K562 (cell line): ENCODE data around the gene LRRC9. TPM values are rescaled to one million over a fixed set of nuclear protein-coding genes. Genes with fewer than 3 reads are reported as not detected.

ENCODE experiments used
- ATAC-seq: fragments of 200-7000 bp; cut with Tn5 transposase; 3 replicates; pipeline ENCODE4 v1.9.1; 2020; ENCODE audit warnings: moderate library complexity
- BruUV-seq: library from RNA; stranded (reverse); fragments of 400-500 nt; replicated peaks from 2 replicates; lab custom pipeline; 2021; lab: Mats Ljungman, UMichigan
- CTCF ChIA-PET: fragments of 300-600 bp; formaldehyde crosslinking; extraction: SDS; loops from one replicate; lab custom pipeline; 2021; ENCODE audit warnings: low intra/inter-chr PET ratio; lab: Yijun Ruan, JAX
- POLR2A ChIA-PET: fragments of 300-600, 350-650 bp; sonication (Branson Sonifier 250); formaldehyde crosslinking; extraction: SDS; loops from one replicate; lab custom pipeline; 2021; ENCODE audit warnings: antibody characterized with exemption, inconsistent platforms; lab: Yijun Ruan, JAX
- DNase-seq, 4 experiments: peaks; one replicate each; pipeline versions ENCODE4 v3.0.0 to v3.0.0-alpha.2; 2011 to 2018; ENCODE audit warnings: low spot score in 3 of 4, mixed read lengths in 3 of 4; ENCODE audit errors: extremely low read depth in 1 of 4
- FAIRE-seq: peaks from 2 replicates; lab custom pipeline; 2011; peaks lifted over from hg19 to GRCh38; lab: Jason Lieb, UNC
- H2AFZ ChIP-seq: 2 replicates; pipeline ENCODE4 v1.6.0; 2011; ENCODE audit warnings: low read depth, low read length, control low read depth, inconsistent platforms
- H3K27ac ChIP-seq: fragments of 200-600 bp; 3 replicates; pipeline ENCODE4 v1.8.0; 2011; ENCODE audit warnings: low read depth, mild to moderate bottlenecking, control low read depth, inconsistent platforms, low read length, moderate library complexity, mixed read lengths; ENCODE audit errors: extremely low read depth
- H3K27me3 ChIP-seq, 2 experiments: fragments of 300-600 bp in 1 of 2; 2 replicates in 1 of 2; 3 replicates in 1 of 2; pipeline versions ENCODE4 v1.6.0 to v1.8.0; 2011; ENCODE audit warnings: inconsistent platforms in 2 of 2, low read length in 2 of 2, mild to moderate bottlenecking in 1 of 2, mixed read lengths in 1 of 2, moderate library complexity in 1 of 2; ENCODE audit not compliant: control insufficient read depth in 2 of 2, insufficient read depth in 2 of 2
- H3K36me3 ChIP-seq: fragments of 300-600 bp; 3 replicates; pipeline ENCODE4 v1.8.0; 2011; ENCODE audit warnings: mild to moderate bottlenecking, low read length, inconsistent platforms; ENCODE audit not compliant: control insufficient read depth, insufficient read depth
- H3K4me1 ChIP-seq, 2 experiments: fragments of 200-600 bp in 1 of 2; replicated peaks in 1 of 2; 2 replicates in 1 of 2; 3 replicates in 1 of 2; pipeline versions ENCODE4 v1.5.1 to v1.8.0; 2011; ENCODE audit warnings: inconsistent platforms in 2 of 2, low read length in 2 of 2, mild to moderate bottlenecking in 1 of 2, mixed read lengths in 1 of 2, moderate library complexity in 1 of 2; ENCODE audit not compliant: control insufficient read depth in 2 of 2, insufficient read depth in 2 of 2
- H3K4me2 ChIP-seq: 2 replicates; pipeline ENCODE4 v1.6.1; 2011; ENCODE audit warnings: low read length, control low read depth, inconsistent platforms, mixed read lengths; ENCODE audit not compliant: insufficient read depth
- H3K4me3 ChIP-seq: fragments of 200-600 bp; sonication (generic), shearing (Covaris generic); 2 replicates; pipeline ENCODE4 v1.5.1; 2016; ENCODE audit warnings: control low read depth, inconsistent platforms
- H3K79me2 ChIP-seq: fragments of 200-600 bp; 3 replicates; pipeline ENCODE4 v1.8.0; 2011; ENCODE audit warnings: low read length, inconsistent platforms; ENCODE audit not compliant: control insufficient read depth, insufficient read depth
- H3K9ac ChIP-seq, 2 experiments: 2 replicates each; pipeline versions ENCODE4 v1.6.0 to v1.6.1; 2011; ENCODE audit warnings: low read depth in 2 of 2, low read length in 2 of 2, control low read depth in 1 of 2, inconsistent platforms in 1 of 2, mild to moderate bottlenecking in 1 of 2, mixed read lengths in 1 of 2; ENCODE audit not compliant: insufficient read depth in 1 of 2
- H3K9me1 ChIP-seq: one replicate; pipeline ENCODE4 v1.6.0; 2011; ENCODE audit warnings: inconsistent platforms, mild to moderate bottlenecking, low read length, moderate library complexity; ENCODE audit not compliant: control insufficient read depth, insufficient read depth
- H3K9me3 ChIP-seq: replicated peaks from 2 replicates; pipeline ENCODE4 v1.5.1; 2011; ENCODE audit warnings: low read depth, low read length, inconsistent platforms; ENCODE audit not compliant: control insufficient read depth, insufficient read depth
- H4K20me1 ChIP-seq: replicated peaks from 2 replicates; pipeline ENCODE4 v1.6.1; 2011; ENCODE audit warnings: low read length, inconsistent platforms, mixed read lengths; ENCODE audit not compliant: control insufficient read depth, insufficient read depth
- HMBOX1 ChIP-seq: sonication (generic); IDR thresholded peaks from 2 replicates; pipeline ENCODE4 v1.6.1; 2016
- MGA ChIP-seq: fragments of 450-650 bp; IDR thresholded peaks from 2 replicates; pipeline ENCODE4 v1.6.1; 2016; ENCODE audit warnings: mild to moderate bottlenecking, moderate library complexity
- PURB ChIP-seq: sonication (generic); formaldehyde crosslinking; IDR thresholded peaks from 2 replicates; pipeline ENCODE4 v1.9.0; 2021; ENCODE audit warnings: low read depth, mild to moderate bottlenecking, missing genetic modification reagents
- SUPT5H ChIP-seq: fragments of 450-650 bp; IDR thresholded peaks from 2 replicates; pipeline ENCODE4 v1.6.1; 2016
- ZNF140 ChIP-seq: fragments of 250-450 bp; sonication (Bioruptor Pico); IDR thresholded peaks from 2 replicates; pipeline ENCODE4 v1.8.0; 2021; ENCODE audit warnings: moderate library complexity, mild to moderate bottlenecking, inconsistent platforms
- ZNF592 ChIP-seq: fragments of 450-650 bp; IDR thresholded peaks from 2 replicates; pipeline ENCODE4 v1.6.1; 2017; ENCODE audit warnings: antibody characterized with exemption, mild to moderate bottlenecking
- WGBS: fragments of 100-300 bp; shearing (Covaris generic); methylation state at CpG from one replicate; pipeline ENCODE4 v1.1.6; 2016; ENCODE audit warnings: low coverage, mixed read lengths; ENCODE audit not compliant: insufficient coverage; ENCODE audit errors: missing lambda C conversion rate; 5-methylcytosine and 5-hydroxymethylcytosine counted together
- in situ Hi-C: fragments of 300-500 bp; cut with MboI; formaldehyde crosslinking; loops from 4 replicates; pipeline ENCODE4 v1.15.0; 2018; ENCODE audit warnings: inconsistent platforms, mixed read lengths
- intact Hi-C: fragments of 100-400 bp; cut with micrococcal nuclease; formaldehyde crosslinking; loops from 2 replicates; pipeline ENCODE4 v1.14.2; 2022
- polyA plus RNA-seq, 8 experiments: library from polyadenylated mRNA; depleted of rRNA in 4 of 8; stranded (reverse) in 5 of 8; unstranded in 3 of 8; fragments of >200 nt; fragmentation: Nextera tagmentation in 2 of 8; fragmentation: Illumina TruSeq in 1 of 8; extraction: Ambion mirVana in 2 of 8; extraction: Trizol in 1 of 8; gene quantifications; 2 replicates each; pipeline versions ENCODE4 v1.2.1 to v1.2.3, GENCODE V29; 2011 to 2014; ENCODE audit warnings: inconsistent platforms in 1 of 8, missing spikeins in 1 of 8
- total RNA-seq, 7 experiments: library from RNA; depleted of rRNA in 6 of 7; stranded (reverse); fragments of >200 nt in 6 of 7; fragmentation: Illumina TruSeq in 2 of 7; extraction: Trizol in 2 of 7; gene quantifications; 2 replicates each; pipeline versions ENCODE4 v1.2.1 to v1.2.3, GENCODE V29; 2011 to 2021; ENCODE audit warnings: low replicate concordance in 1 of 7

Gene LRRC9
- total and polyA plus RNA-seq, 9 of the 15 experiments (the other 6 are each of a cell fraction or from before 2014, with no cell fraction given): not detected

GRCh38 chr14:60085693-60086092, 165.7 kb downstream of the LRRC9 start:
- Histone ChIP-seq H3K9me1 (no peaks in the 10 kb centered on the region), H3K9ac (no peak overlapping the region), H3K27me3 (no peaks in the 10 kb centered on the region), H3K4me2 (no peak overlapping the region), H3K4me1 (peaks cover 0 to 7% of the 10 kb centered on the region in 2 experiments; a peak in 3 of 5 replicates), H3K9me3 (no peaks in the 10 kb centered on the region), H3K79me2 (no peaks in the 10 kb centered on the region), H4K20me1 (no peaks in the 10 kb centered on the region), H3K36me3 (no peaks in the 10 kb centered on the region), H3K4me3 (no peak overlapping the region), H3K27ac (no peak overlapping the region), H2AFZ (no peak overlapping the region)
- POLR2A ChIA-PET: no interaction called here
- in situ Hi-C loops: no loop called here
- WGBS: 48% methylated on average over 3 of the region's 3 CpGs
- ATAC-seq (no peak), DNase-seq (no peak), FAIRE-seq (no peak)
- CTCF ChIA-PET: interaction anchor here (0.5 kb wide), 1 partner anchor 262 kb away, joined by 4 read pairs; no protein-coding TSS in a partner anchor
- no TSS peak for BruUV-seq
- intact Hi-C loops: no loop called here
- TF ChIP-seq PURB (CRISPR knock-in tag) (no peak), ZNF592 (no peak), SUPT5H (no peak), ZNF140 (CRISPR knock-in tag) (no peak), HMBOX1 (no peak), MGA (no peak)
